Stimulated activated CD4-positive, alpha-beta T cell treated with anti-CD3 and anti-CD28 coated beads, TNF-alpha, amount 100 ng/mL, for 1 hour (primary cell): ENCODE data around the gene TMEM39A.

ENCODE experiments used
- DNase-seq, 3 donors: peaks; one replicate each; pipeline ENCODE4 v3.0.0-alpha.2; 2020; ENCODE audit warnings: low read depth in 3 of 3, low spot score in 1 of 3

The TMEM39A gene

DNA sequence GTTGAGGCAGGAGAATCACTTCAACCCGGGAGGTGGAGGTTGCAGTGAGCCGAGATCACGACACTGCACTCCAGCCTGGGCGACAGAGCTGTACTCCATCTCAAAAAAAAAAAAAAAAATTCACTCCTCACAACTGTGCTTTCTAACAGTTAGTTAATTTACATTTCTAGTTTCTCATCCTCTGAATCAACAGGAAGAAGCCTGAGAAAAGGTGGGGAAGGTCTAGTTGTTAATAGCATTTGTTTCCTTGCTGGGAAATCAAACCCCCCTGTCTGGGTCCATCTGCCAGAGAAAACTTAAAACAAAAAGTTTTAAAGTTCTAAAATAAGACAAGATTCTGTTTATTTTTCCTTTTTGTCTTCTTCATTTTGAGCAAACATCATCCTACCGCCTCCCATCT, 62.3 kb downstream of the TMEM39A start:
- no peak for DNase-seq

DNA sequence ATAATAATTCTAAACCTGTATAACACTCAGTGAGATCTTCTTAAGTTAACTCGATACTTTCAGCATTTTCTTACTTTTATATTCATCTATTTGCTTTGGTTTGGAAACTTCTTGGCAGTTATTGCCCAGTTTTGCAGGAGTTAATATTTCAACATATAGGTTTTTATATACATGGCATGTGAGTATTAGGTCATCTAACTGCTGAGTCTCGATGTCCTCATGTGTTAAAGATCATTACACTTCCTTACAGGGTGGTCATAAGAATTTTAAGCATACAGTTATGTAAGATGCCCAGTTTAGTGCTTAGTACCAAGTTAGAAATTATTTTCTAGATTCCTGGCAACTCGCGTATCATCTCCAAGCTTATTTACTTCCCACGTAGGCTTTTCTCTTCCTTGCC, 62.9 kb downstream of the TMEM39A start:
- DNase-seq: no peak

DNA sequence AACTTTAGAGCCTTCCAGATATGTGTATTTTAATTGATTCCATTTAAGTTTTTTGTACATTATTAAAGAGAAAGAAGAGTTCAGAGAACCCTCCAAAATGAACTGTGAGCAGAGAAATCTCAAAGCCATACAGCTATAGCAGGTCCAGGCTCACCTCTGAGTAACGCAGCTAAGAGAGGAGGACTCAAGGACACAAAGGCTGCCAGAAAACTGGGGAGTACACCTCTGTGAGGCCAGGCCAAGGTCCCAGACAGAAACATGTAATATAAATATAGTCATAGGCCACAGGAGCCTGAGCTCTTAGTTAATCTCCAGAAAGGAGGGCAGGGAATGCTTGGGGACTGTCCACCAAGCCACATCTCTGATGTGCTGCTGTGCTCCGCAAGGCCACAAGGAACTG, 66.5 kb downstream of the TMEM39A start:
- DNase-seq: no peak

DNA sequence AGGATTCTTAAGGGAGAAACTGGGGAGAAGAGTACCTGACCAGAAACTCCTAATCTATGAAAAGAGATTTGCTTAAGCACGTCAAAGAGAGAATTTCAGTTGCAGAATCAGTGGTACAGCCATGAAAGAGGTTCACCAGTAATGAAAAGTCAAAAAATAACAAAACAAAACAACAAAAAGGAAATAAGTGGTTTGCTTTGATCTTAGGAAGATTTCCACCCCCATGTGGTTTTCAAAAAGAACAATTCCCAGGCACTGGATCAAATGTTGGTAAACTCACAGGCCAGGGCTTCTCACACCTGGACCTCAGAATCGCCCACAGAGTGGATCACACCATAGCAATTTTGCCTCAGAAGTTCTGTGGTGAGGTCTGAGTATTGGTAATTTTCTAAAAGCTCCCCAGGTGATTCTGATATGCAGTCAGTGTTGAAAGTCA, 67.5 kb downstream of the TMEM39A start:
- no peak for DNase-seq

DNA sequence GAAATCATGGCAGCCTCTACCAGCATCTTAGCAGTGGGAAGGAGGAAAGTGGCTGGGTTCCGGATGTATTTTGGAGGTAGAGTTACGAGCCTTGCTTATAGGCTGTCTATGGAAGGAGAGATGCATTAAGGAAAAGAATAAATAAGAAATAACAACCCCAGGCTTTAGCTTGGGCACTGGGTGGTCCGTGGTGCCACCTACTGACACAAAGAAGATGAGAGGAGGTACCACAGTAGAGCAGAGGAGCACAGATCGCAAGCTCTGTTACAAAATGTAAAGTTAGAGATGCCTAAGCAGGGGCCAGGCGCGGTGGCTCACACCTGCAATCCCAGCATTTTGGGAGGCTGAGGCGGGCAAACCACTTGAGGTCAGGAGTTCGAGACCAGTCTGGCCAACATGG, 74.8 kb downstream of the TMEM39A start:
- DNase-seq: no peak

DNA sequence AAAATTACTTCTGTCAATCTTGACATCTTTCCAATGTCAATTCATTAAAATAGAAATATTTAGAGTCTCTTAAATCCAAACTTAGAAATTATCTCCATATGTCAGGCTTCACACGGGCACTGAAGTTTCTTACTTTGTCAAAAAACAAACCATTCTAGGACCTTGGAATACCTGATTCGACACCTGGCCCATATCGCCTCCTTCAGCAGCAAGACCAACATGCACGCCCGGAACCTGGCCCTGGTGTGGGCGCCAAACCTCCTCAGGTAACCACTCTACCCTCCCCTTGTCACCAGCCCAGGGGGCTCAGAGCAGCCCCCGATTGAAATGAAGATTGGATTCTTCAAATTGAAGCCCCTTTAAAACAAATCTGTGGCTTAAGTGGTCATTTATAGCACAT, 81.3 kb downstream of the TMEM39A start:
- no peak for DNase-seq

DNA sequence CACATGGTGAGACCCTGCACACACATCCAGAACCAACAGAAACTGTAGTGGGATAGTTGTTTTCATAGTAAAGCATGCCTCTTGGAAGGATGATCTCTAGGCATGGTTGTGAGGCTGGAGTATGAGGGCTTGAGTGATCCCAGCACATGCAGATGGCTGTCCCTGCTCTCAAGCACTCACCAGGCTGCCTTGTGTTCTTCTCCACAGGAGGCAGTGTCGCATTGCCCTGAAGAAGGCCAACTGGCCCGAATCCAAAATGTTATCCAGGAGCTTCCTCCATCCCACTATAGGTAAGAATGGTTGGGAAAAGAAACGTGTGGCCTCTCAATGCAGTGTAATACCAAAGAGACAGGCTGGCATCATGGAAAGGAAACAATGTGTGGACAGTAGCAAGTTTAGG, 82.7 kb downstream of the TMEM39A start:
- no peak for DNase-seq
